HepG2 (cell line): Measurements from ENCODE around the gene SAMD8. TPM values are rescaled to one million over a fixed set of nuclear protein-coding genes. Genes with fewer than 3 reads are reported as not detected.

ENCODE experiments used
- ARHGAP35 ChIP-seq: sonication (generic); formaldehyde crosslinking; IDR thresholded peaks from 2 replicates; pipeline ENCODE4 v1.9.0; 2022; ENCODE audit warnings: mild to moderate bottlenecking, inconsistent platforms, moderate library complexity, missing genetic modification reagents, borderline replicate concordance
- ASH2L ChIP-seq: fragments of 300-600, 200-600 bp; sonication (generic); IDR thresholded peaks from 2 replicates; pipeline ENCODE4 v1.7.0; 2017; ENCODE audit warnings: low read depth, mild to moderate bottlenecking, moderate library complexity, mixed read lengths, low read length; ENCODE audit not compliant: insufficient read length
- BRD4 ChIP-seq: sonication (generic); formaldehyde crosslinking; IDR thresholded peaks from 2 replicates; pipeline ENCODE4 v1.4.0; 2020; ENCODE audit warnings: missing genetic modification reagents
- CEBPG ChIP-seq: IDR thresholded peaks from 2 replicates; pipeline ENCODE4 v1.6.1; 2016
- CTCF ChIP-seq: sonication (generic); formaldehyde crosslinking; IDR thresholded peaks from 2 replicates; pipeline ENCODE4 v1.5.0; 2020; ENCODE audit warnings: mild to moderate bottlenecking, missing genetic modification reagents, moderate library complexity
- FOXJ3 ChIP-seq: sonication (generic); formaldehyde crosslinking; IDR thresholded peaks from 2 replicates; pipeline ENCODE4 v1.4.0; 2020; ENCODE audit warnings: missing genetic modification reagents, mild to moderate bottlenecking, borderline replicate concordance
- GABPA ChIP-seq, 2 experiments: IDR thresholded peaks; 2 replicates each; pipeline ENCODE4 v1.6.1; 2011 to 2016; ENCODE audit warnings: low read depth in 2 of 2, low read length in 1 of 2, missing biosample characterization in 1 of 2, missing genetic modification characterization in 1 of 2
- HMGA1 ChIP-seq: sonication (generic); formaldehyde crosslinking; conservative IDR thresholded peaks from 2 replicates; pipeline ENCODE4 v1.4.0; 2020; ENCODE audit warnings: missing genetic modification reagents
- HNRNPH1 ChIP-seq: fragments of 200-400 bp; formaldehyde crosslinking; optimal IDR thresholded peaks from 2 replicates; pipeline ENCODE3; 2017; ENCODE audit warnings: mild to moderate bottlenecking, low read depth, low read length
- HNRNPK ChIP-seq: fragments of 200-400 bp; formaldehyde crosslinking; IDR thresholded peaks from 2 replicates; pipeline ENCODE4 v1.6.1; 2018; ENCODE audit warnings: low read length, low read depth, moderate library complexity, mild to moderate bottlenecking; ENCODE audit not compliant: poor library complexity, severe bottlenecking
- NKX3-1 ChIP-seq: sonication (generic); formaldehyde crosslinking; IDR thresholded peaks from 2 replicates; pipeline ENCODE4 v1.5.0; 2020; ENCODE audit warnings: missing genetic modification reagents
- POLR2G ChIP-seq: fragments of 200-400 bp; formaldehyde crosslinking; IDR thresholded peaks from 2 replicates; pipeline ENCODE4 v1.6.1; 2018; ENCODE audit warnings: mild to moderate bottlenecking, low read depth, low read length, moderate library complexity
- RXRB ChIP-seq: IDR thresholded peaks from 2 replicates; pipeline ENCODE4 v1.6.1; 2016; ENCODE audit warnings: borderline replicate concordance, missing genetic modification reagents, missing compliant biosample characterization
- SIX4 ChIP-seq: sonication (generic); formaldehyde crosslinking; IDR thresholded peaks from 2 replicates; pipeline ENCODE4 v1.4.0; 2020; ENCODE audit warnings: missing genetic modification reagents
- SMC3 ChIP-seq: IDR thresholded peaks from 2 replicates; pipeline ENCODE4 v1.6.1; 2011; ENCODE audit warnings: low read length, improper control_type of control experiment
- SNRNP70 ChIP-seq: fragments of 200-400 bp; formaldehyde crosslinking; IDR thresholded peaks from 2 replicates; pipeline ENCODE4 v1.6.1; 2017; ENCODE audit warnings: mild to moderate bottlenecking, low read depth, low read length, moderate library complexity
- SOX13 ChIP-seq, 3 experiments: fragments of 450-650 bp in 1 of 3; sonication (generic) in 1 of 3; formaldehyde crosslinking in 1 of 3; IDR thresholded peaks in 2 of 3; conservative IDR thresholded peaks in 1 of 3; 2 replicates each; pipeline versions ENCODE4 v1.5.0 to v1.6.1; 2016 to 2020; ENCODE audit warnings: antibody characterized with exemption in 1 of 3, mild to moderate bottlenecking in 1 of 3, missing compliant biosample characterization in 1 of 3, missing genetic modification reagents in 1 of 3, moderate library complexity in 1 of 3
- STAT5B ChIP-seq: sonication (generic); formaldehyde crosslinking; IDR thresholded peaks from 2 replicates; pipeline ENCODE4 v1.4.0; 2020; ENCODE audit warnings: missing genetic modification reagents
- SYNCRIP ChIP-seq: fragments of 200-400 bp; formaldehyde crosslinking; IDR thresholded peaks from 2 replicates; pipeline ENCODE4 v1.6.1; 2018; ENCODE audit warnings: mild to moderate bottlenecking, low read depth, low read length; ENCODE audit not compliant: insufficient read depth
- TSC22D2 ChIP-seq: sonication (generic); formaldehyde crosslinking; IDR thresholded peaks from 2 replicates; pipeline ENCODE4 v1.5.1; 2020; ENCODE audit warnings: missing genetic modification reagents, mild to moderate bottlenecking, borderline replicate concordance
- YEATS2 ChIP-seq: sonication (generic); formaldehyde crosslinking; IDR thresholded peaks from 2 replicates; pipeline ENCODE4 v1.4.0; 2020; ENCODE audit warnings: missing genetic modification reagents, borderline replicate concordance
- ZBTB42 ChIP-seq: sonication (generic); formaldehyde crosslinking; IDR thresholded peaks from 2 replicates; pipeline ENCODE4 v1.5.0; 2020; ENCODE audit warnings: mild to moderate bottlenecking, missing genetic modification reagents
- ZNF329 ChIP-seq: sonication (generic); formaldehyde crosslinking; IDR thresholded peaks from 2 replicates; pipeline ENCODE4 v1.9.0; 2021; ENCODE audit warnings: low read depth, mild to moderate bottlenecking, missing genetic modification reagents
- ZNF367 ChIP-seq: sonication (generic); formaldehyde crosslinking; IDR thresholded peaks from 2 replicates; pipeline ENCODE4 v1.4.0; 2020; ENCODE audit warnings: missing genetic modification reagents, borderline replicate concordance
- ZNF383 ChIP-seq: sonication (generic); formaldehyde crosslinking; IDR thresholded peaks from 2 replicates; pipeline ENCODE4 v1.4.0; 2020; ENCODE audit warnings: missing genetic modification reagents, mild to moderate bottlenecking, borderline replicate concordance
- ZNF546 ChIP-seq: sonication (generic); formaldehyde crosslinking; conservative IDR thresholded peaks from 2 replicates; pipeline ENCODE4 v1.8.1; 2023; ENCODE audit warnings: mild to moderate bottlenecking, missing genetic modification reagents
- ZNF614 ChIP-seq: IDR thresholded peaks from 2 replicates; pipeline ENCODE4 v1.6.1; 2018; ENCODE audit warnings: missing biosample characterization, missing genetic modification reagents, inconsistent platforms, borderline replicate concordance
- polyA plus RNA-seq, 8 experiments: library from polyadenylated mRNA; depleted of rRNA in 3 of 8; stranded (reverse) in 7 of 8; unstranded in 1 of 8; fragments of >200 nt; fragmentation: Illumina TruSeq in 4 of 8; extraction: Trizol in 4 of 8; gene quantifications; 2 replicates each; pipeline versions ENCODE4 v1.2.1 to v1.2.3, GENCODE V29; 2011 to 2016; ENCODE audit warnings: low read depth in 4 of 8, missing spikeins in 1 of 8, mixed read lengths in 1 of 8; ENCODE audit not compliant: insufficient read depth in 1 of 8
- total RNA-seq, 5 experiments: library from RNA; depleted of rRNA; stranded (reverse); fragments of >200 nt; fragmentation: Illumina TruSeq; extraction: Trizol; gene quantifications; 2 replicates each; pipeline ENCODE4 v1.2.3, GENCODE V29; 2016; ENCODE audit warnings: low read depth in 1 of 5
- TF ChIP-seq, protein P1 (sequence below): sonication (generic); formaldehyde crosslinking; IDR thresholded peaks from 2 replicates; pipeline ENCODE4 v1.4.0; 2020; ENCODE audit warnings: missing genetic modification reagents

The SAMD8 gene
- total and polyA plus RNA-seq, 2 of the 13 experiments (the other 11 are each of a cell fraction or from before 2014, with no cell fraction given): 10.4 to 13.2 TPM

GRCh38 chr10:75099952-75100763 is 11.3 kb upstream of the SAMD8 start (continued):
- TF ChIP-seq SNRNP70 (no peak), NKX3-1 (CRISPR knock-in tag) (no peak), SIX4 (CRISPR knock-in tag) (no peak), ZNF329 (no peak), ZNF614 (CRISPR knock-in tag) (no peak), TSC22D2 (no peak), STAT5B (CRISPR knock-in tag) (no peak), POLR2G (no peak), ASH2L (no peak), YEATS2 (CRISPR knock-in tag) (no peak), BRD4 (no peak), RXRB (CRISPR knock-in tag) (no peak), SYNCRIP (no peak), ZBTB42 (CRISPR knock-in tag) (no peak), HMGA1 (CRISPR knock-in tag) (no peak), SOX13 (IDR thresholded peaks at IDR 0.05) (no peak), SOX13 (CRISPR knock-in tag; conservative IDR thresholded peaks at IDR 0.05 in 1 of 2, IDR thresholded peaks at IDR 0.05 in 1 of 2) (no peak), ARHGAP35 (CRISPR knock-in tag) (no peak), HNRNPH1 (no peak), CTCF (CRISPR knock-in tag) (peak; percentile 99), ZNF367 (CRISPR knock-in tag) (no peak), CEBPG (0 out of 2 replicates have a peak, but pooled peaks have one; percentile 10), SMC3 (peak; percentile 21; the same call in 1 of the 2 replicates), GABPA (IDR thresholded peaks at IDR 0.05; ENCODE audit: low read depth, low read length) (no peak), GABPA (CRISPR knock-in tag; IDR thresholded peaks at IDR 0.05; ENCODE audit: low read depth) (no peak), ZNF546 (CRISPR knock-in tag) (no peak), FOXJ3 (CRISPR knock-in tag) (no peak), HNRNPK (no peak), ZNF383 (no peak)
- TF ChIP-seq, protein P1, sequence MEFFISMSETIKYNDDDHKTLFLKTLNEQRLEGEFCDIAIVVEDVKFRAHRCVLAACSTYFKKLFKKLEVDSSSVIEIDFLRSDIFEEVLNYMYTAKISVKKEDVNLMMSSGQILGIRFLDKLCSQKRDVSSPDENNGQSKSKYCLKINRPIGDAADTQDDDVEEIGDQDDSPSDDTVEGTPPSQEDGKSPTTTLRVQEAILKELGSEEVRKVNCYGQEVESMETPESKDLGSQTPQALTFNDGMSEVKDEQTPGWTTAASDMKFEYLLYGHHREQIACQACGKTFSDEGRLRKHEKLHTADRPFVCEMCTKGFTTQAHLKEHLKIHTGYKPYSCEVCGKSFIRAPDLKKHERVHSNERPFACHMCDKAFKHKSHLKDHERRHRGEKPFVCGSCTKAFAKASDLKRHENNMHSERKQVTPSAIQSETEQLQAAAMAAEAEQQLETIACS: no peak
